Measurements from ENCODE around the gene GPR107.
"Not testable (repeated sequence)": the region's sequence is repeated elsewhere in the genome, so short reads cannot be mapped to it uniquely, and the experiment has no call there.

The GPR107 gene

DNA sequence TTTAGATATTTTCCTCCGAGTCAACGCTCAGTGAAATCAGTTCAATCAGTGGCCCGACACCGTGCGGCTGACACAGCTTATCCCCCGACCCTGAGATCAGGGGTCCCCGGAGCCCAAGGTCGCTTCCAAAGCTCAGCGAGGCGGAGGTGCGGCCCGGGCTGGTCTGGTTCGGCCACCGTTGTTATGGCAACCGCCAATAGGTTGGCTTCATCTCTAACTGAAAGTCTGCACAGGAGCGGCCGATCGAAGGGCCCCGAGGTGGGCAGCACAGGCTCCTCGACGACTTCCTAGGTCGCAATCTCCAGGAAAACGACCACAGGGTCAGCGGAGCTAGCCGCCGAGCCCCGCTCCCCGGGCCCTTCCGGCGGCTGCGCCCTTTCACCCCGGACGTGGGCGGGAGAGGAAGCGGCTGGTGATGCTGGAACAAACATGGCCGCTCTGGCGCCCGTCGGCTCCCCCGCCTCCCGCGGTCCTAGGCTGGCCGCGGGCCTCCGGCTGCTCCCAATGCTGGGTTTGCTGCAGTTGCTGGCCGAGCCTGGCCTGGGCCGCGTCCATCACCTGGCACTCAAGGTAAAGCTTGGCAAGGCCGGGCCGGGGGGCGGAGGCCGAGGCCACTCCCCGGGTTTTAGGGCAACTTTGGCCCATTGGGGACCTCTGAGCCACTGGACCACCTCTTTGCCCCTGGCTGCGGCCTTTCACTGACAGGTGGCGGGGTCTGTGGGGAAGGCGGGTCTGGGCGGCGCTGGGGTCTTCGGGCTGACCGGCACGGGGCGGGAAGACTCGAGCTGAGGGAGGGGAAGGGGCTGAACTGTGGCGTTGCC, at the start of gene GPR107:
TSS of gene GPR107 (plus strand) at position 403 of the 821 bp plus-strand sequence. CDS start at position 430, 27 bp downstream.
- TF ChIP-seq, protein P1, sequence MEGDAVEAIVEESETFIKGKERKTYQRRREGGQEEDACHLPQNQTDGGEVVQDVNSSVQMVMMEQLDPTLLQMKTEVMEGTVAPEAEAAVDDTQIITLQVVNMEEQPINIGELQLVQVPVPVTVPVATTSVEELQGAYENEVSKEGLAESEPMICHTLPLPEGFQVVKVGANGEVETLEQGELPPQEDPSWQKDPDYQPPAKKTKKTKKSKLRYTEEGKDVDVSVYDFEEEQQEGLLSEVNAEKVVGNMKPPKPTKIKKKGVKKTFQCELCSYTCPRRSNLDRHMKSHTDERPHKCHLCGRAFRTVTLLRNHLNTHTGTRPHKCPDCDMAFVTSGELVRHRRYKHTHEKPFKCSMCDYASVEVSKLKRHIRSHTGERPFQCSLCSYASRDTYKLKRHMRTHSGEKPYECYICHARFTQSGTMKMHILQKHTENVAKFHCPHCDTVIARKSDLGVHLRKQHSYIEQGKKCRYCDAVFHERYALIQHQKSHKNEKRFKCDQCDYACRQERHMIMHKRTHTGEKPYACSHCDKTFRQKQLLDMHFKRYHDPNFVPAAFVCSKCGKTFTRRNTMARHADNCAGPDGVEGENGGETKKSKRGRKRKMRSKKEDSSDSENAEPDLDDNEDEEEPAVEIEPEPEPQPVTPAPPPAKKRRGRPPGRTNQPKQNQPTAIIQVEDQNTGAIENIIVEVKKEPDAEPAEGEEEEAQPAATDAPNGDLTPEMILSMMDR (conservative IDR thresholded peaks at IDR 0.05; ENCODE audit: low read length) = no peak
- H3K4me3 ChIP-seq (ENCODE audit: low read length) = peak within 1 kb of the TSS; percentile 86
- peak; percentile 67 for DNase-seq (ENCODE audit: low read depth)

DNA sequence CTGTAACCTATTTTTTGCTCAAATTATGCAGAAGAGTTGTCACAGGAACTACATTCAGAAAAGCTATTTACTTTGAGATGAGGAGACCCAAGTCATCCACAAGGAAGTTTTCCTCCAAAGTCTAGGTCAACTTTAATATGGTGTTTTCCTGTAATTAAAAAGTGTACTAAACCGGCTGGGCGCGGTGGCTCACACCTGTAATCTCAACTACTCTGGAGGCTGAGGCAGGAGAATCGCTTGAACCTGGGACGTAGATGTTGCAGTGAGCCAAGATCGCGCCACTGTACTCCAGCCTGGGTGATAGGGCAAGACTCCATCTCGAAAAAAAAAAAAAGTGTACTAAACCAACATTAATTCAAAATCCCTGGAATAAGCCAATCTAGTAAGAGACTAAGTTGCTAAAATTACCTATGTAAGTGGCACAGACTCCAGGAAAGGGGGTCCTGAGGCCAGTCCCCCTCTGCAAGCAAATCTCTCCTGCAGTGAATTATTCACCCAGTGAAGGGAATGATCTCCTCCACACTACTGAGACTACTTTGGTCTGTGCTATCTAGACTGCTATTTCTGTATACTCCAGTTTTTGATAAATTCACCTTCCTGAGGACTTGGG, 49.7 kb upstream of the GPR107 start:
- no peak overlapping the region for H3K4me3 ChIP-seq (ENCODE audit: low read length)
- TF ChIP-seq, protein P1 (conservative IDR thresholded peaks at IDR 0.05; ENCODE audit: low read length) = no peak
- DNase-seq (ENCODE audit: low read depth) = no peak

DNA sequence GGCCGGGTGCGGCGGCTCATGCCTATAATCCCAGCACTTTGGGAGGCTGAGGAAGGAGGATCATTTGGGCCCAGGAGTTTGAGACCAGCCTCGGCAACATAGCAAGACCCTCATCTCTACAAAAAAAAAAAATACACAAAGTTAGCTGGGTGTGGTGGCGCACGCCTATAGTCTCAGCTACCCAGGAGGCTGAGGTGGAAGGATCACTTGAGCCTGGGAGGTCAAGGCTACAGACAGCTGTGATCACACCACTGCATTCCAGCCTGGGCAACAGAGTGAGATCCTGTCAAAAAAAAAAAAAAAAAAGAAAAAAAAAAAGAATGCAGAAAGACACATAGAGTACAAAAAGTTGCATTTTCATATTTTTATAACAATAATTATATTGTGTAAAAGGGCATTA, 46.8 kb upstream of the GPR107 start:
- DNase-seq (ENCODE audit: low read depth) = not testable (repeated sequence)

DNA sequence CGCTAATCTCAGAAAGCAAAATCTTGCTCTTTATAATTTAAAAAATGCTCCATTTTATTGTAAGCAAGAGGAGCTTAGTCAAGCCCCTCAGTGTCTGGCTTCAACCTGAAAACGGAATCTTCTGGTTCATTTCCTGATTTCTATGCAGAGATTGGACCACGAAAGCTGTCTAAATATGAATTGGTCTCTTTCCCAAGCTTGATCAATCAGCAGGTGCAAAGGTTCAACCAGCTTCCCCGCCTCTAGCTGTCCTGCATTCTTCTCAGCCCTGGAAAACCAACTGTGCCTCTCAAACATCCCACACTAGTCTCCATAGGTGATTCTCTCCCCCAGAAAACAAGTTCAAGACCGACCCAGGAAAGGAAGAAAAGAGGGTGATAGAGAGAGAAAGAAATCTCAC, 45.2 kb upstream of the GPR107 start:
- DNase-seq (ENCODE audit: low read depth) = no peak
- TF ChIP-seq, protein P1 (conservative IDR thresholded peaks at IDR 0.05; ENCODE audit: low read length) = no peak
- H3K4me3 ChIP-seq (ENCODE audit: low read length) = no peak overlapping the region

More for the DNA sequence above, 46.8 kb upstream of the GPR107 start:
- H3K4me3 ChIP-seq (ENCODE audit: low read length) = not testable (repeated sequence)

DNA sequence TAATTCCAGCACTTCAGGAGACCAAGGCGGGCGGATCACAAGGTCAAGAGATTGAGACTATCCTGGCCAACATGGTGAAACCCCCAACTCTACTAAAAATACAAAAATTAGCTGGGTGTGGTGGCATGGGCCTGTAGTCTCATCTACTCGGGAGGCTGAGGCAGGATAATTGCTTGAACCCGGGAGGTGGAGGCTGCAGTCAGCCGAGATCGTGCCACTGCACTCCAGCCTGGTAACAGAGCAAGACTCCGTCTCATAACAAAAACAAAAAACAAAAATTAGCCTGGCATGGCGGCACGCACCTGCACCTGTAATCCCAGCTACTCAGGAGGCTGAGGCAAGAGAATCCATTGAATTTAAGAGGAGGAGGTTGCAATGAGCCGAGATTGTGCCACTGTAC, 44.2 kb upstream of the GPR107 start:
- DNase-seq (ENCODE audit: low read depth); H3K4me3 ChIP-seq (ENCODE audit: low read length): not testable (repeated sequence)

DNA sequence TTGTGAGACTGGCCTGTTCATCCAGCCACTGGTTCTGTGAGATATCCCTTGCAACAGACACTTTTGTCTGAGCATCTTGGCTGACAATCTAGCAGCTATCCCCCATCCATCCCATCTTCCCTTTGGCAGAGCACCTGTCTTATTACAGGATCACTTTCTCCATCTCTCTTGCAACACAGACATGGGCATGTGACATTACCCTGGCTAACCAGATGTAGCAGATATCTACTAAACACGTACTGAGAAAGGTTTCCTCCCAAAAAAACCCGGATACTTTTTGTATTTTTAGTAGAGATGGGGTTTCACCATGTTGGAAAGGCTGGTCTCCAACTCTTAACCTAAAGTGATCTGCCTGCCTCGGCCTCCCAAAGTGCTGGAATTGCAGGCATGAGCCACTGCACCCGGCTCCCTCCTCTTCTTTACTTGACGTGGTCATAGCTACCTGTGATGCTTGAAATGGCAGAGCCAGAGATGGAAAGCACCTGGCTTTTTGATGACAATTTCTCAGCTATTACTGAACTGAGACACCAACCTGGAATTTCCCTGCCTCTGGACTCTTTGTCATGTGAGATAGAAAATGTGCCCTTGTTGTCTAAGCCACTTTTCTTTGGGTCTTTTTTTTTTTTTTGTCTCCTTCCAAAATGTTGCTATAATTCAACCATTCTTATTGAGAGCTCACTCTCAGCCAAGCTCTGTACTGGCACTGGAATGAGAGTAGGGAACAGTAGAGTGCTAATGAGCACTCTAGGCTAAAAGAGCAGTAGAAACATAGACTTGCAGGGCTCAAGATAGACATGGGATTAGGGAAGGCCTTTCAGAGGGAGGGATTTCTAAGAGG, 43.3 kb upstream of the GPR107 start:
- TF ChIP-seq, protein P1 (conservative IDR thresholded peaks at IDR 0.05; ENCODE audit: low read length) = no peak
- DNase-seq (ENCODE audit: low read depth) = no peak
- no peak overlapping the region for H3K4me3 ChIP-seq (ENCODE audit: low read length)

DNA sequence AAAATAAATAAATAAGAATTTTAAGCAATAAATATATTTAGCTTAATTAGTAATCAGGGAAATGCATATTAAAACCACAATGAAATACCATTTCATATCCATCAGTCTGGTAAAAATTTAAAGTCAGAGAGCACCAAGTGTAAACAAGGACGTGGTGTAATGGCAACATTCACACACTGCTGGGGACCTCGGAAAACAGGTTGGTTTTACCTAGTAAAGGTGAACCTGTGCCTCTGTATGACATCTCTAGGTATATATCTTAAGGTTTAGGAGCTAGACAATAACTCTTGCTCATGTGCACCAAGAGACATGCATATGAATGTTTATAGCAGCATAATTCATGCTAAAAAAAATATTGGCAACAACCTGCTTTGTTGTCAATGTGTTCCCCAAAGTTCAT, 40.4 kb upstream of the GPR107 start:
- H3K4me3 ChIP-seq (ENCODE audit: low read length) = no peak overlapping the region

More for the DNA sequence above, 40.4 kb upstream of the GPR107 start:
- TF ChIP-seq, protein P1 (conservative IDR thresholded peaks at IDR 0.05; ENCODE audit: low read length) = no peak
- DNase-seq (ENCODE audit: low read depth) = no peak
